GM21576 (cell line): Measurements from ENCODE around the gene TMPRSS2.

Experiments used
- ATAC-seq: cut with Tn5 transposase; IDR thresholded peaks from one replicate; pipeline ENCODE4 v1.9.1; 2021; ENCODE audit warnings: mild to moderate bottlenecking, moderate library complexity; ENCODE audit not compliant: unreplicated experiment

TMPRSS2 gene

DNA sequence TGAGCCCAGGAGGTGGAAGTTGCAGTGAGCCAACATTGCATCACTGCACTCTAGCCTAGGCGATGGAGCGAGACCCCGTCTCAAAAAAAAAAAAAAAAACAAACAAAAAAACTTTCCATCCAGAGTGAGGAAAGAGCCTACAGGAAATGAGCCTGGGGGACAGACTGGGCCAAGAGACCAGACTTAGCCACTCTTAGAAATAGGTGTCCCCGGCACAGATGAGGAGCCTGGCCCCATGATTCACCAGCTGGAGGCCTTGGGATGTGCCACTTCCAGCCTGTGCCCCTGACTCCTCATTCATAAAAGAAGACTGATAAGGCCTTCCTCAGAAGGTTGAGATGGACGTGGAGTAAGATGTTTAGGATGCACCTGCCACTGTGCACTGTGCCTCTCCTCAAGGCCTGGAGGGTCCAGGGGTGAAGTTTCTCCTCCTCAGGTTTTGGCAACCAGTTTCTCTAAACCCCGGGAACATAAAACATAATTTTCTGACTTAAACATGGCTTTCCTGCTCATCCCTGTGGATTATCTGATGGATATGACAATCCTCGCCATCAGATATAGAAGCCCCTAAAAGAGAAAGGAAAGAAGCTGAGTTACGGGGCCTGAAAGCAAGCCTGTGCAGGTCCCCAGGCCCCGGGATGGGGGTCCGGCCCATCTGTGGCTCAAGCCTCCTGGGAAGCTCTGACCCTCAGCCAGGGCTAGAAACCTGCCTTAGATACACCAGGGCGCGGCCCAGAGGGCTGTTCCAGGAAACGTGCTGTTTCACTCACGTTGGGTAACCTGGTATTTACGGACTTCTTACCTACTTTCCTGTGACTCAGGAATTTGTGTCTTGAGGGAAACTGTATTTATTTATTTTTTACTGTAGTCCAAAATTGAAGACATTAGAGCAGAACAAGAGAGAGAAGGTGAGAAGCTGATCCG is 55.9 kb downstream of the TMPRSS2 start:
- ATAC-seq: no peak

DNA sequence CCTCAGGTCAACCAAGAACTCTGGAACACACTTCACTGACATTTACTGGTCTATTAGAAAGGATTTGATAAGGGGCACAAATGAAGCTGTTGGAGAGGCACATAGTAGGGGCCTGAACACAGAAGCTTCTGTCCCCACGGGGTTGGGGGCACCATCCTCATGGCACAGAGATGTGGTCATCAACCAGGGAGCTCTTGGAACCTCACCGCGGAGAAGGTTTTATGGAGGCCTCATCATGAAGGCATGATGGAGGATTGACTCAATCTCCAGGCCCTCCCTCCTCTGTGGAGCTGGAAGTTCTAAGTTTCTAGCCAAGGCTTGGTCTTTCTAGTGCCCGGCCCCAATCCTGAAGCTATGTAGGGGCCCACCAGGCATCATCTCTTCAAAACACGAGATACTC is 58.3 kb downstream of the TMPRSS2 start:
- ATAC-seq: no peak

DNA sequence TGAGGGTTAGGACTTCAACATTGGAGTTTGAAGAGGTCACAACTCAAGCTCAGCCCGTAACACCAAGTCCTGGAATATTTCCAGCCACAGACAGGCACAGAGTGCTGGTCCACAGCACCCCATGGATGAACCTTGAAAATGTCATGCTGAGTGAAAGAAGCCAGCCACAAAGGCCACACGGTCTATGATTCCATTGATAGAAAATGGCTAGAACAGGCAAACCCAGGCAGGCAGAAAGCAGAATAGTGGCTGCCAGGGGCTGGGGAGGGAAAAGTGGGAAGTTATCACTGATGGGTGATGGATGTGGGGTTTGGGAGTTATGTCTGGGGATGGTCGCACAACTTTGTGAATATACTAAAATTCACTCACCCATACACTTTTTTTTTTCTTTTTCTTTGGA is 60.6 kb downstream of the TMPRSS2 start:
- ATAC-seq: no peak

DNA sequence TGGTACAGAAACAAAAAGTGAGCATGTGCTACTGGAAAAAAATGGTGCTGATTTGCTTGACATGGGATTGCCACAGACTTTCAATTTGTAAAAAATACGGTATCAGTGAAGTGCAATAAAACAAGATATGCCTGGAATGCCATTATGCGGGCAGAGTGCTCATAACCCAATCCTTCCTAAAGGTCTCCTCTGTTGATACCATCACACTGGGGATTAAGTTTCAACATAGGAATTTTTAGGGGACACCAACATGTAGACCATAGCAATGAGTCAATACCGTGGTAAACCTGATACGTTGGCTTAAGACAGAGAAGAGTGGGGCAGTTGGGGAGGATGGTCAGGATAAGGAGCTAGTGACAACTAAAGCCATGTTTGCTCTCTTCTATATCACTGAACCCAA is 61.4 kb downstream of the TMPRSS2 start:
- ATAC-seq: no peak

DNA sequence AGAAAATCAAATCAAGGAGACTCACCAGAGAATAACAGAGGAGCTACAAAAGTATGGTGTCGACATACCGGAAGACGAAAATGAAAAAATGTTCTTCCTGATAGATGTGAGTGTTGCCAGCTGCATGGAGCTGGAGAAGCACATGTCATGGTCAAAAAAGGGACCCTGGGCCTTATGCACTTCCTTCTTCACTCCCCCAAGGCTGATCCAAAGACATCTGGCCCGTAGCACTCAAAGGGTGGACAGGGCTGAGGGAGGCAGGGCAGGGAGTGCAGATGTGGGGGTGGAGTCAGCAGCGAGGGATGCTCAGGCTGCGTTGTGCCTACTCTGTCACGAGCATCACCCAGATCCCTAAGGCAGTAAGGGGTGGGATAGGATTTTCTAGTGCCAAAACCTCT is 62.5 kb downstream of the TMPRSS2 start:
- no peak for ATAC-seq

DNA sequence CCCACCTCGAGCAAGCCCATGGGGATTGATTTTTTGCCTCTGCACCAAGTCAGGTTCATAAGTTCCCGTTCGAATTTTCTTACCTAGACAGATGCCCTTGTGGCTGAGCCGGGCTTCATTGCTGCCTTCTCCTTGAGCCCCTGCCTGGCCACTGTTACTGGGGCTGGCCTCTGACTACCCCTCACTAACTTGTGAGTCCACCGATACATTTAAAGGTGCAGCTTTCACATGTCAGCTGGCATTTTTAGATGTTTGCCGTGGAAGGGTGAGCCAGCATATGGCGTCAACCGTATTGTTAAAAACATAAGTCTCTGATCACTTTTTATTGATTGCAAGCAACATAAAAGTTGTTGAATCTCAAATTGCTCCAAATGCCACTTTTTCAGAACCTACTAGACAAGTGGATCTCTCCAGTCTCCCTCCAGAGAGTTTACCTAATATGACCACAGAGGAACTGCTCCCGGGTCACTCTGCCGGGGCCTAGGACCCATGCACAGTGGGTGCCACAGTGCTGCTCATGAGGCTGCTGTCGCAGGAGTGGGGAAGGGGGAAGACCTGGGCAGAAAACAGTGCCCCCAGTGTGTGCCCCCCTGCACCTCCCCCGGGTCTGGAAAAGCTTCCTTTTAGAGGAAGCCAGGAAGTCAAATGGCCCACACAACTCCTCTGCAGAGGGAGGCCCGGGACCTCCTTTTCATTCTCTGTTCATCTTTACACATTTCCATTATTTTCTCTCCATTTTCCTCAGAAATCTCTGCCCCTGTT is 63.1 kb downstream of the TMPRSS2 start:
- ATAC-seq: no peak

DNA sequence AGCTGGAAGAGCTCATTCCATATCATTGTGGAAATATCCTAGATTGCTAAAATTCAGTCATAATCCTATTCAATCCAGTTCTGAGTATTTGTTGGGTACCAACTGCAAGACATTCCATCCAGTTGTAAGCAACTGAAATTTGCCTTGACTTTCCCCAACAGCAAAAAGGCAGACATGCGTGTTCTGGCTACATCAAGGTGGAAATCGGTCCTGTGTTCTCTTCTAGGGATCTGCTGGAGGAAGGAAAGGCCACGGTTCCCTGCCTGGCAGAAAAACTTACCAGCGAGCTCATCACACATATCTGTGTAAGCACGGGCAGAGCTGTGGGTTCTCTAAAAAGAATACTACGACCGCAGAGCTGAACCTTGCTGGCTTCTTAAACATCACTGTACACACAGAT is 64.4 kb downstream of the TMPRSS2 start:
- ATAC-seq: no peak

DNA sequence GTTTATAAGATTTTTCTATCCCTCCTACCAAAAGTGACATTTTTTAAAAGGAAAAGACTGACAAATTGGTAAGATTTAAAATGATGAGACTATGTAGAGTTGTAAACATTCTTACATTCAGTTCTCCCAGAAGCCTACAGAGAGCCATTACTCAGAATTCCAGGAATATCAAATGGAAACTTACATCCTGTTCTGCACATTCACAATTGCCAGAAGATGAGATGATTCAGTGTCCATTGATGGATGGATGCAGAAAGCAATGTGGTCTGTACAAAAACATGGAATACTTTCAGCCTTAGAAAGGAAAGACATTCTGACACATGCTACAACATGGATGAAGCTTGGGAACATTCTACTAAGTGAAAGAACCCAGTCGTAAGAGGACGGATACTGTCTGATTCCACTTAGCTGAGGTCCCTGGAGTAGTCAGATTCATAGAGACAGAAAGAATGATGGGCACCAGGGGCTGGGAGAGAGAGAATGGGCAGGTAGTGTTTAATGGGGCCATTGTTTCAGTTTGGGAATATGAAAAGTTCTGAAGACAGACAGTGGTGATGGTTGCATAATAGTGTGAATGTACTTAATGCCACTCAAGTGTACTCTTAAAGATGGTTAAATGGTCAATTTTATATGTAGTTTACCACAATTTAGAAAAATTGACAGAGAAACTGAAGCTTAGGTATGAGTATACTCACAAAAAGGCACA is 65.3 kb downstream of the TMPRSS2 start:
- ATAC-seq: no peak

DNA sequence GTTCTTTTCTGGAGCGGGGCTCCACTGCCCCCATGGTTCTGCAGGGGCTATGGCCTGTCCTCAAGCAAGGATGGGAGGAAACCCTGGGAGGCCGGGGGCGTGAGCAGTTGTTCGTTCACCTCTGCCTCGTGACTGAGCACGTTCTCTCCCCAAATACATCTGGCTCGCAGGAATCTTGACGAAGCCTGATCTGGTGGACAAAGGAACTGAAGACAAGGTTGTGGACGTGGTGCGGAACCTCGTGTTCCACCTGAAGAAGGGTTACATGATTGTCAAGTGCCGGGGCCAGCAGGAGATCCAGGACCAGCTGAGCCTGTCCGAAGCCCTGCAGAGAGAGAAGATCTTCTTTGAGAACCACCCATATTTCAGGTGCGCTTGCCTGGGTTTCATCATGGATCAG is 66.4 kb downstream of the TMPRSS2 start:
- no peak for ATAC-seq

DNA sequence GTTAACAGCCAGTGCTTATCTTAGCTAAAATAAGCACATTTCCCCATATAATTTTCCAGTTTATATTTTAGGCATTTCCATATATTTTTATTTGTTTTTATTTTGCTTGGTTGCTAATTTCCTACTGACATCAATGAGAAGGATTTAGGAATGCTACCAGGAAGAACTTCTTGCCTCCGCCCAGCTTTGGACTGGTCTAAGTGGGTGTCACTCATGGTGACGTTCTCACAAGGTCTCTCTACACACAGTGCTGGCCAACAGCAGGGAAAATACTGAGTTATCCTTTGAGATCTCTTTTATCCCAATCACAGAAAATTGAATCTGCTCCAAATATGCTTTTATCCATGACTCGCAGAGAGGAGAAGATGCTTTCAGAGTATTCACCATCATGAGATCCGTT is 68.7 kb downstream of the TMPRSS2 start:
- no peak for ATAC-seq

DNA sequence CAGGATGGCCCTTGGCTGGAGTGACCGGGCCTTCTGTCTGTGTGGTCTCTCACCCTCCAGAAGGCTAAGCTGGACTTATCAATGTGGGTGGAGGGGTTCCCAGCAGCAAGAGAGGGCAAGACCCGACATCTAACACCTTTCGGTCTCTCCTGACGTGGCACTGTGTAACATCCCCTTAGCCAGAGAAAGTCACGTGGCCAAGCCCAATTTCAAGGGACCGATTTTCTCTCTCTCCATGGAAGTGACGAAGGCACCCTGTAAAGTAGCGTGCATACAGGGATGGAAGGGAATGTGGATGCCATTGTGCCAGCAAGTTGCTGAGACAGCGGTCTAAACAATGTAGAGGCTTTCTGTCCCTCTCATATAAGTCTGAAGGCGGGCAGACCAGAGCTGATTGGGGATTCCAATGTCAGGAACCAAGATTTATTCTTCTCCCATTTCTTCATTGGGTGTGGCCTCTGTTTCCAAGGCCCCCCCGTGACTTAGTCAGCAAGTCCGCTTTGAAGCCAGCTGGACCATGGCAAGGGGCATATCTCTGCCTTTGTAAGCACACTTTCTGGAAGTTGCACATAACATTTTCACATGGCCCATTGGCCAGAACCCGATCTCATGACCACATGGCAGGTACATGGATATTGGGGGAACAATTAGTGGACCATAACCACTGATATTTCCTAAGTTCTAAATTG is 69.4 kb downstream of the TMPRSS2 start:
- no peak for ATAC-seq

DNA sequence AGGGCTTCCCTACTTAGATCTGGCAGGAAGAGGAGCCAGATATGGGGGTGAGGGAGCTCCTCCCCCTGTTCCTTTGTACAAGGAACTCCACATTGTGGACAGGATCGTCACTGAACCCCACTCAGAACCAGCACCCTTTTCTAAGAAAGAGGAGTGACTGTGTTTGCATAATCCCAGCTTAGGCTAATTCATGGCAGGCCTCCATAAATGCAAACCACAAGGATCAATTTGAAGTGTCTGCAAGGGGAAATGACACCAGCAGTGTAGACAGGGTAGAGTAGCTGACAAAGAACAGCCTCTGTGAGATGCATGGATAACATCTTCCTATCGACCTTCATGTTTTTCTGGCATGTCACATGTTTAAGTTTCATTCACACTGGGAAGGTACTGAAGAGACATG is 70.2 kb downstream of the TMPRSS2 start:
- ATAC-seq: no peak

DNA sequence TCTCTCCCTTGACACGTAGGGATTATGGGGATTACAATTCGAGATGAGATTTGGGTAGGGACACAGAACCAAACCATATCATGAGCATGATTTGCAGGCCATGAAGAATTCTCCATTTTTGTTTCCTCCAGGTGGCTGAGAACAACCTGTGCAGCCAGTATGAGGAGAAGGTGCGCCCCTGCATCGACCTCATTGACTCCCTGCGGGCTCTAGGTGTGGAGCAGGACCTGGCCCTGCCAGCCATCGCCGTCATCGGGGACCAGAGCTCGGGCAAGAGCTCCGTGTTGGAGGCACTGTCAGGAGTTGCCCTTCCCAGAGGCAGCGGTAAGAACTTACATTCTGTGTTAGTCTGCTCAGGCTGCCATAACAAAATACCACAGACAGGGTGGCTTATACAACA is 72.3 kb downstream of the TMPRSS2 start:
- ATAC-seq: no peak

DNA sequence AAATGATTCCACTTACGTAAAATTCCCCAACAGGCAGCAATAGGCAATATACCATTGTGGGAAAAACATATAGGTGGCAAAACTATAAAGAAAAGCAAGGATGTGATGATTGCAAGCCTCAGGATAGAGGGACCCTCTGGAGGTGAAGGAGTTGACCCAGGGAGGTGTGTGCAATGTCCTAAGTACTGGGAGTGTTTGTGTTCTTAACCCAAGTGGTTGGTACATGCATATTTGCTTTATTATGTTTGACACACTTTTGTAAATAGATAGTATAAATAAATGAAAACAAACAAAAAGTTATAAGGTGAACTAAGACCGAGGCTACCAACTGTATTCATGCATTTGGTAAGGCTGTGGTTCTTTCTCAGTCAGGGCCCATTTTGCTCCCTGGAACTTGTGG is 74.4 kb downstream of the TMPRSS2 start:
- ATAC-seq: no peak

DNA sequence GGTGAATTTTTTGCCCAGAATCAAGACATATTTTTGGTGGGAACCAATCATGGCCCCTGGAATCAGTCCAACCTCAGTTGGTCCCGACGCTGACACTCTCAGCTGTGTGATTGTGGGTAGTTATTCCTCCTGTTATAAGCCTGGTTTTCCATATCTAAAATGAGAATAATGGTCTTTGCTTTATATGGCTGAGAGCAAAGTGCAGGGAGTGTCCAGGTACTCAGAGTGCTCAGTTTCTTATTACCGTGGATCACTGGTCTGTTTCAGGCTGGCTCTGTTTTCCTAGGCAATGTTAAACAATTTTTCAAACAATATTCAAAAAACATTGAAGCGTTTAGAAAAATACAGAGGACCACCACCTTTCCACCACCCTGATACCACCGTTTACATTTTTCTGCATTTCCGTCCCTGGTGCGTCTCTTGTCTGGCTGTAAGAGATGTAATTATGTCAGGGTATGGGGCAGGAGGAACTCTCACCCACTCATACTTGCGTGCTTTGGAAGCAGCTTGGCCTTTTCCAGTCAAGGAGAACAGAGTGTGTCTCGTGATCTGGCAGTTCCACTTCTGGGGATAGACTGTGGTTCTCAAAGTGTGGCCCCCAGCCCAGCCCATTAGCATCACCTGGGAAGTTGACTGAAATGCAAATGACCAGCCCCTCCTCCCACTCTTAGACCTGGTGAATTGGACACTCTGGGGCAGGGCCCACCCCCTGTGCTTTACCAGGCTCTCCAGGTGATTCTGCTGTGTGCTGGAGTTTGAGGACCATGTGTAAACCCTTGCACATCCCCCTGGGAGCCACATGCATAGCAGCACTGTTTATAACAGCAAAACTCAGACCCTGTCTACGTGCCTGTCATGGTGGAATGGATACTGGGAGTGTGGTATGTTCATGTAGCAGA is 75.1 kb downstream of the TMPRSS2 start:
- no peak for ATAC-seq

DNA sequence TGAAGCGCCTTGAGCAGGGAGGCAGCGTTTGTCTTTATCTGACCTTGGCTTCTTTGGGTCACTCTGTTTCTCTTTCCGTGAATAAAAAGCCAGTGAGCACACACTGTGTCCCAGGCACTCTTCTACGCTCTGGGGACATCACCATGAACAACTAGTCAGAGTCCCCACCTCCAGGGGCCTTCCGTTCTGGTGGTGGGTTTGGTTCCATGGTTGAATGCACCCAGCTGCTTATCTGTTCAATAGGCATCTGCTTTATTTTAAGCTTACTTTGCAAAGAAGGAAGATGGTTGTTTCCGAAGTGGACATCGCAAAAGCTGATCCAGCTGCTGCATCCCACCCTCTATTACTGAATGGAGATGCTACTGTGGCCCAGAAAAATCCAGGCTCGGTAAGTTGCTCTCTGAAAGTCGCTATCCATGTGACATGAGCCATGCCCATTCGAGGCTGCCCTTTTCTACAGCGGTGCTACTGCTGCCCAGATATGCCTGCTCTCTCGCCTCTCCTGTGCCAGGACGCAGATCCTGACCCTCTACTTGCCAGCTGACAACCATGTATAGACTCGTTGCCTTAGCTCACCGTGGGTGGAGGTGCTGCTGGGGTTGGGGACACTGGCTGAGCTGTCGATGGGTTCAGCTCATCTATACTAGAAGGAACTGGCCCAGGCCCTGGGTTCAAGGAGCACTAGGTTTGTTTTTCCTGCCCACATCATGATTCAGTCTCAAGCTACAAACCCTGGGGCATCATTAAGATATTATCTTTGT is 76.0 kb downstream of the TMPRSS2 start:
- peak; percentile 74 for ATAC-seq

DNA sequence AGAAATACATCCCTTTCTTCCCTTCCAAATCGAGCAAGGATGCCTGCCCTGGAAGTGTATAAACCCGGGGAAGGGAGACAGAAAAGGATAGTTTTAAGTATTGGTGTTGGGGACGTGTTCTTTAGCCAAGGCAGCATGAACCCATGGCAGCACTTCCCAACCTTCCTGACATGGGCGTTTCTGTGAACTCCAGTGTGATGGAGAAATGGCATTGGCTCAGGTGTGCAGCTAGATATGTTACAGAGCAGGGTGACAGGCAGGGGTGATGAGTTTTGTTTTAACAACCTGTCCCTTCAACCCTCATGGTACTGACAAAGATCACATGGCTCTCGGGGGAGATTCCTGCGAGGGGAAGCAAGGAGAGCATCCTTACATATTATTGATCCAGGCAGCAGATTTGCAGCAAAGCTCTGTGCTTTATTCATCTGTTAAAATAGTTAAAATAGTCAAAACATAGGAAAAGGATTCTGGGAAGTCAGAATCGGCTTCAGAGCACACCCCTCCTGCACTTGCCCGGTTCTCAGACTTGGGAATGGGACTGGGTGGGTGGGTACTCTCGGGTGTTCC is 78.0 kb downstream of the TMPRSS2 start:
- no peak for ATAC-seq

DNA sequence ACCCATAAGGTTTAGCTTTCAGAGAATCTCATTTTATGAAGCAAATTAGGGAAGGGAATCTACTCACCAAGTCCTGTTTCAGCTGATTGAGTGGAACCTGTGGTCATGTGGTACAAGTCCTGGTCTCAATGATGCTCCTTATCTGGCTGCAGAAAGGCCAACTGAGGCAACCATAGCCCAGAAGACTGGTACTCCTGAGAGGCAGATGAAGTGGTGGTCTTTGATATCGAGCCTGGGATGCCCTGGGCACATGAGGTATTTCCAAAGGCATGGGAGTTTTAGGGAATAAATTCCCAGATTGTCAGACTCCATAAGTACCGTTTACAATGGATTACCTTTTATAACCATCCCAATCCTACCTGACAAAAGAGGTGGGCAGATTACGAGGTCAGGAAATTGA is 78.7 kb downstream of the TMPRSS2 start:
- ATAC-seq: no peak

DNA sequence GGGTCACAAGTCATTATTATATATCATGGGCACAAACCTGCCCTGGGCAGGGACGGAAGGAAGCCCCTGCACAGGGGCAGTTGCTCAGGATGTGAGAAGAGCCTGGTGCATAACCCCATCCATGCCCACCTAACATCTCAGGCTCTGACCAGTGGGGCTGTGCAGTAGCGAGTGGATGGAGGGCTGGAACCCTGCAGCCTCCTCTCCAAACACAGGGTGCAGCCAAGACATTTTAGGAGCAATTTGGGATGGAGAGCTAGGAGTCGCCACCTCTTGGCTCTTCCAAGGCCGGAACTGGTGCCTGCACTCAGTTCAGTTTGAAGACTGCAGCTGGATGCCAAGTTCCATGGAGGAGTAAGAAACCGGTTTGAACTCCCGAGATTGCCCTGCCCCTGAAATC is 79.1 kb downstream of the TMPRSS2 start:
- ATAC-seq: no peak
